Panc1 (cell line): ENCODE results near the gene SPINK4.

Source experiments
- CTCF ChIP-seq: fragments of 450-650 bp; IDR thresholded peaks from 2 replicates; pipeline ENCODE4 v1.5.1; 2017; ENCODE audit warnings: mild to moderate bottlenecking
- POLR2AphosphoS5 ChIP-seq: IDR thresholded peaks from 2 replicates; pipeline ENCODE4 v1.6.1; 2012; ENCODE audit warnings: mild to moderate bottlenecking, low read depth, low read length, moderate library complexity
- SIN3A ChIP-seq: IDR thresholded peaks from 2 replicates; pipeline ENCODE4 v1.6.1; 2012; ENCODE audit warnings: low read depth, mild to moderate bottlenecking, low read length, moderate library complexity, borderline replicate concordance; ENCODE audit not compliant: insufficient read depth
- TCF7L2 ChIP-seq: IDR thresholded peaks from 2 replicates; pipeline ENCODE4 v1.6.1; 2011; ENCODE audit warnings: mild to moderate bottlenecking, low read depth, low read length, inconsistent platforms

GRCh38 chr9:33244137-33244784 is 4.3 kb downstream of the SPINK4 start:
- no peak for TF ChIP-seq CTCF
- TF ChIP-seq SIN3A: no peak
- no peak for TF ChIP-seq POLR2AphosphoS5
- TF ChIP-seq TCF7L2: no peak
